Keratinocyte (primary cell): ENCODE results near the gene SKIC3.

Source experiments
- CTCF ChIP-seq, 3 experiments: IDR thresholded peaks in 1 of 3; conservative IDR thresholded peaks in 1 of 3; optimal IDR thresholded peaks in 1 of 3; 2 replicates in 2 of 3; 3 replicates in 1 of 3; pipeline versions ENCODE3 to v1.5.1; 2011; ENCODE audit warnings: low read length in 3 of 3, mild to moderate bottlenecking in 3 of 3, moderate library complexity in 2 of 3, control low read depth in 1 of 3, inconsistent platforms in 1 of 3; ENCODE audit not compliant: insufficient read depth in 2 of 3; ENCODE audit errors: extremely low read depth in 1 of 3
- EZH2 ChIP-seq: IDR thresholded peaks from one replicate; pipeline ENCODE4 v1.6.1; 2012; ENCODE audit warnings: inconsistent platforms, mild to moderate bottlenecking, low read length, moderate library complexity

GRCh38 chr5:95537501-95537900, 17.3 kb downstream of the SKIC3 start:
- TF ChIP-seq CTCF (optimal IDR thresholded peaks at IDR 0.05 in 1 of 3, IDR thresholded peaks at IDR 0.05 in 1 of 3, conservative IDR thresholded peaks at IDR 0.05 in 1 of 3; ENCODE audit: extremely low read depth in 1 of 3, insufficient read depth in 2 of 3, low read length in 3 of 3): no peak
- no peak for TF ChIP-seq EZH2
